T-helper 9 cell (primary cell): Measurements from ENCODE around the gene SLCO3A1.
A peak's percentile ranks its signal among the peaks of the same experiment; 100 is the strongest.
"Not testable (repeated sequence)": the region's sequence is repeated elsewhere in the genome, so short reads cannot be mapped to it uniquely, and the experiment has no call there.

Source experiments
- DNase-seq: peaks from one replicate; pipeline ENCODE4 v3.0.0-alpha.2; 2020

Gene SLCO3A1

GRCh38 chr15:91942720-91943394 lies 89.3 kb downstream of the SLCO3A1 start:
- DNase-seq: peak; percentile 8

GRCh38 chr15:91944331-91944730 lies 90.8 kb downstream of the SLCO3A1 start:
- DNase-seq: no peak

- DNase-seq: no peak
These were observed 91.9 kb downstream of the SLCO3A1 start for GRCh38 chr15:91945385-91945784.

GRCh38 chr15:91946075-91946474 lies 92.6 kb downstream of the SLCO3A1 start:
- DNase-seq: no peak

GRCh38 chr15:91946581-91947292 lies 93.2 kb downstream of the SLCO3A1 start:
- no peak for DNase-seq

- DNase-seq: no peak
These were observed 93.8 kb downstream of the SLCO3A1 start for GRCh38 chr15:91947293-91947679.

GRCh38 chr15:91947683-91948608 lies 94.4 kb downstream of the SLCO3A1 start:
- DNase-seq: no peak

- no peak for DNase-seq
These were observed 95.9 kb downstream of the SLCO3A1 start for GRCh38 chr15:91949361-91949760.

GRCh38 chr15:91950054-91950453 lies 96.5 kb downstream of the SLCO3A1 start:
- DNase-seq: no peak

- DNase-seq: no peak
These were observed 97.3 kb downstream of the SLCO3A1 start for GRCh38 chr15:91950631-91951329.

GRCh38 chr15:91952216-91952615 lies 98.7 kb downstream of the SLCO3A1 start:
- no peak for DNase-seq

GRCh38 chr15:91953432-91953831 lies 99.9 kb downstream of the SLCO3A1 start:
- DNase-seq: no peak

- no peak for DNase-seq
These were observed 100.8 kb downstream of the SLCO3A1 start for GRCh38 chr15:91954292-91954691.

- DNase-seq: no peak
These were observed 102.7 kb downstream of the SLCO3A1 start for GRCh38 chr15:91956026-91956723.

- DNase-seq: no peak
These were observed 107.8 kb downstream of the SLCO3A1 start for GRCh38 chr15:91961357-91961756.

- not testable (repeated sequence) for DNase-seq
These were observed 110.2 kb downstream of the SLCO3A1 start for GRCh38 chr15:91963747-91964146.

GRCh38 chr15:91965501-91966193 lies 112.1 kb downstream of the SLCO3A1 start:
- DNase-seq: no peak

- no peak for DNase-seq
These were observed 112.7 kb downstream of the SLCO3A1 start for GRCh38 chr15:91966194-91966552.

GRCh38 chr15:91967935-91968606 lies 114.6 kb downstream of the SLCO3A1 start:
- DNase-seq: no peak

GRCh38 chr15:91968610-91969009 lies 115.1 kb downstream of the SLCO3A1 start:
- DNase-seq: no peak

- no peak for DNase-seq
These were observed 116.6 kb downstream of the SLCO3A1 start for GRCh38 chr15:91970142-91970541.
